HK-2 (cell line): ENCODE results near the gene USP6.
"Not testable (repeated sequence)": the region's sequence is repeated elsewhere in the genome, so short reads cannot be mapped to it uniquely, and the experiment has no call there.

Source experiments
- DNase-seq: peaks from one replicate; pipeline ENCODE4 v3.0.0-alpha.2; 2018; ENCODE audit not compliant: unreplicated experiment

USP6 gene

GRCh38 chr17:5191541-5192417, 75.9 kb downstream of the USP6 start, which contains the start of gene ZNF594:
ZNF594 (minus strand) TSS chr17:5191868; CDS start chr17:5184256, 7,612 bp downstream.
- DNase-seq, result peak; percentile 97

- DNase-seq, result no peak
Measured at GRCh38 chr17:5194346-5194745, 78.5 kb downstream of the USP6 start.

GRCh38 chr17:5198472-5198871, 82.6 kb downstream of the USP6 start:
- no peak for DNase-seq

GRCh38 chr17:5200360-5200759, 84.5 kb downstream of the USP6 start:
- no peak for DNase-seq

GRCh38 chr17:5201011-5201410, 85.2 kb downstream of the USP6 start:
- no peak for DNase-seq

GRCh38 chr17:5203178-5203907, 87.5 kb downstream of the USP6 start:
- DNase-seq, result no peak

GRCh38 chr17:5203908-5204294, 88.1 kb downstream of the USP6 start:
- DNase-seq, result no peak

GRCh38 chr17:5209396-5209795, 93.6 kb downstream of the USP6 start:
- no peak for DNase-seq

GRCh38 chr17:5210091-5210490, 94.3 kb downstream of the USP6 start:
- no peak for DNase-seq

GRCh38 chr17:5210614-5211252, 94.9 kb downstream of the USP6 start:
- no peak for DNase-seq

- no peak for DNase-seq
Measured at GRCh38 chr17:5211458-5211857, 95.6 kb downstream of the USP6 start.

- DNase-seq, result not testable (repeated sequence)
Measured at GRCh38 chr17:5217562-5217961, 101.7 kb downstream of the USP6 start.

GRCh38 chr17:5219536-5219935, 103.7 kb downstream of the USP6 start:
- no peak for DNase-seq

GRCh38 chr17:5220074-5220473, 104.2 kb downstream of the USP6 start:
- no peak for DNase-seq

GRCh38 chr17:5221912-5222311, 106.1 kb downstream of the USP6 start:
- not testable (repeated sequence) for DNase-seq
